Activated T-helper 9 cell treated with anti-CD3 and anti-CD28 coated beads, Interleukin-2, amount 50 U/mL, for 16 hours (primary cell): ENCODE data around the gene NRDE2.
"Not testable (repeated sequence)": the region's sequence is repeated elsewhere in the genome, so short reads cannot be mapped to it uniquely, and the experiment has no call there.

Experiments
- DNase-seq: peaks from one replicate; pipeline ENCODE4 v3.0.0-alpha.2; 2020; ENCODE audit warnings: low read depth

Gene NRDE2

DNA sequence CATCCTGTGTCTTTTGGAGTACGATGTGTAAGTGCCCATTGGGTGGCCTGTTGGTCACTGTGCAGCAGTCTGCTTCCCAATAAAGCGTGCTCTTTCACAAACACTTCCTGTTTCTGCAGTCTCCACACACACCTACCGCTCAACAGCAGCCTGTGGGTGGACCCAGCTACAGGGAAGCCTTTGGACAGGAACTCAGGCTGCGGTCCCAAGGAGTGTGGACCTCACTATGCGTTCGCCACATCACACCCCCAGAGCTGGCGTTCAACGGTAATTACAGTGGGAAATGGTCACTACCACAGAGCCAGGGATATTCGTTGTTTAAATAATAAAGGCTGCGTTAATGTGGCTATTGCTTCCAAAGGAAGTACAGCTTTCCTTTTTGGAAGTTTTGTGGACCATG is 59.2 kb downstream of the NRDE2 start:
- DNase-seq: no peak

DNA sequence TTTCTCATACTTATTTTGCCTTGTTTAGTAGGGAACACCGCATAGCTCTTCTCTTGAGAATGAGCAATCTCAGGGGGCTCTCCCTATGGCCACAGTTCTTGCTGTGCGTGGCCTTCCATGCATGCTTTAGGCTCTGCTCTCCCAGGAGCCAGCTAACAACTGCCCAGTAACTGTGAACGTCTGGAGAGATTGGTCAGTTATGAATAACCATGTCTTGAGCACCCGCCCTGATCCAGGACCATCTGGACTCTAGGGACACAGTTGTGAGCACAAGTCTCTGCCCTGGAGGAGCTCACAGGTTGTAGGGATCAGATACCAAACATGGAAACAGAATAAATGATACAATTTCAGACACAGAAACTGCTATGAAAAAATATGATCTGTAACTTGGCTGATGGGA is 63.3 kb downstream of the NRDE2 start:
- no peak for DNase-seq

DNA sequence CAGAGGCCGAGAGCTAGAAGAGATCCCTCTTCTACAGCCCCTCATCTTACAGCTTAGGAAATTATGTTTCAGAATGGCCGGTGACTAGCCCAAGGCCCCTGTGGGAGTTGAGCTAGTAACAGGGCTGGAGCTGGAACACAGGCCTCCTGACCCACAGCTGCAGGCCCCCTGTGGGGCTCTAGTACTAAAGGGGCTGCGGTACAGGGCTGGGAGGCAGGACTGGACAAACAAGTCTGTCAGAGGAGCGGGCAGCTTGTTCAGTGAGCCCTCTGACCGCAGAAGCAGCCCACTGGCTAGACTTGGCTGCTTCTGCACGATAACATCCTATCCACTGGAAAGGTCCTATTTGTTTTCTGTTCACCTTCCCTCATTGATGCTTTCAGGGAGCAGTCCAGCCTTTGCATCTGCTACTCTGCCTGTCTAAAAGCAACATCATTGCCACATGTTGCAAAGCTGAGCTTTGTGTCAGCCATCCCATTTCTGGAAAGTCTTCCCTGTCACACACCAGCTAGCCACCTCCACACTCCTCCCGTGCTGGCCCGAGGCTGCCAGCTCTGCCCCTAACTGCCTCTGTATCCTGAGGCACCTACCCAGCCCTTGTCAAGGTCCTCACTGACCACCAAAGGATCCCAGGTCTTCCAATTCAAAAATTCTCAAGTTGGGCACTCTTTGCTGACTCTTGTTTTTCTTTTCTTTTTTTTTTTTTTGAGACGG is 65.1 kb downstream of the NRDE2 start:
- no peak for DNase-seq

DNA sequence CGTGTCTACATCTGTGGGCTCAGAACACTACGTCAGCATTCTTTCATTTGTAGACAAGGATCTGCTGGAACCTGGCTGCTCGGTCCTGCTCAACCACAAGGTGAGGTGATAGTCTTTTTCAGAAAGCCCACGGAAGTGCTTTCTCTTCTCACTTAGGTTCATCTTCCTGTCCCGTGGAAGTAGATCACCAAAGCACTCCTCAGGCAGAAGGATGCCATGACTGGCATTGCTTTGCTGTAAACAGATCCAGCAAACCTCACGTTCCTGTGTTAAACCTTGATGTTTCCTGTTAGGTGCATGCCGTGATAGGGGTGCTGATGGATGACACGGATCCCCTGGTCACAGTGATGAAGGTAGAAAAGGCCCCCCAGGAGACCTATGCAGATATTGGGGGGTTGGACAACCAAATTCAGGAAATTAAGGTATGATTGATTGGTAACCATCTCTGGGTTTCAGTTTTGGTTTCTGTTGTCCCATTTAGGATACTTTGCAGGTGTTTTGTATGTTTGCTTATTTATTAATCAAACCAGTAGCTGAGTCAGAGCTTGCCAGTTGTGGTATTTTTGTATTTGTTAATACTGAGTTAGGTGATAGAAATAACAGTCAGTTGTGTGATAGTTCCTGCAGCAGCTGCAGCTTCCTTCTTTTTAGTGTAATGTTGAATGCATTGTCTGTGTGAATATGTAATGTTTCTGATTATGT is 67.8 kb downstream of the NRDE2 start:
- DNase-seq: no peak

DNA sequence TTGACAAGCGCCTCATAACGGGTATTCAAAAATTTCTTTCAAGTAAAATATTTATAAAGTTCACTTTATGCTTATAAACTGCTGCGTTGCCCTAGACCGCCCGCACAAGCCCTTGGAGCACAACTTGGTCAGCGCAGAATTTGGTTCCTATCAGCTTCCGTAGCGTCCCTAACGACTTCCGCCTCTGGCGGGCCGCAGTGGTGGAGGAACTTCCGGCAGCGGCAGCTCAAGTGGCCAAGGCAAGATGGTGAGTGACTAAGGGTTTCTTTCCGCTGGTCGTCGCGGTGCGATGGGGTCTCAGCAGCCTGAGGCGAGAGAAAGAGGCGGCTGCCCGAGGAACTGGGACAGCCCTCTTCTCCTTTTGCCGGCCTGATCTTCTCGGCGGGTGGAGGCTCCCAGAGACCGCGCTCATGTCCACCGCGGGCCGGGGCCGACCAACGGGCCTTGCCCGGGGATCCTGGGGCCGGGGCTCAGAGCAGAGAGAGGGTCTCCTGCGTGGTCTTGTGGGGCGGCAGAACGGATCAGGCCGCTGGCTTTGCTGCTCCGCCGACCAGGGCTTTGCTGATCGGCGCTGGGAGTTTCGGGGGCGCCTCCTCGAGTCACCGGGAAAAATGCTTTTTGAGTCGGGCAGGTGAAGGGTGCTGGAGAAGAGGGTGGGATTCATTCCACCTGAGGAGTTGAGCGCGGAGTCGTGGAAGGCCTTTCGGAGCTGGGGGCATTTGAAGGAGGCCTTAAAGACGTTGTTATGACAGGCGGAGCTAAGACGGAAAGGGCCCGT is 75.2 kb downstream of the NRDE2 start, which contains the start of gene PSMC1:
PSMC1 (plus strand) TSS at position 200 of the 778 bp plus-strand sequence; CDS start at position 245, 45 bp downstream.
- DNase-seq: peak; percentile 77

DNA sequence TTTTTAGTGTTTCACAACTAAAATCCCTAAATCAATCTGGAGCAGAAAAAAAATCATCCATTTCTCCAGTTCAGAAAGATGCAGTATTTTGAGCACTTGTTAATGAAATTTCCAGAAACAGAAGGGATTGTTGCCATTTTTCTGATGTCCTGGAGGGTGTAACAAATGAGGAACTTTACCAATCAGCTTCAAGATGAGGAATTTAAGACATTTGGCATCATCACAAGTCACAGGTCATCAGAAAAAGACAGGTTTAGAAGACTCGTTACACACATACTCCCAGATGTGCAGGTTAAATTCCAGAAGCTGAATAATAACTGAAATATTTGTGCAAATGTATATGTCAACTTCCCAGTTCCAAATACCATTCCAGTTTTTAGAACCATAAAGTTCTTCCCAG is 75.9 kb downstream of the NRDE2 start:
- DNase-seq: no peak

DNA sequence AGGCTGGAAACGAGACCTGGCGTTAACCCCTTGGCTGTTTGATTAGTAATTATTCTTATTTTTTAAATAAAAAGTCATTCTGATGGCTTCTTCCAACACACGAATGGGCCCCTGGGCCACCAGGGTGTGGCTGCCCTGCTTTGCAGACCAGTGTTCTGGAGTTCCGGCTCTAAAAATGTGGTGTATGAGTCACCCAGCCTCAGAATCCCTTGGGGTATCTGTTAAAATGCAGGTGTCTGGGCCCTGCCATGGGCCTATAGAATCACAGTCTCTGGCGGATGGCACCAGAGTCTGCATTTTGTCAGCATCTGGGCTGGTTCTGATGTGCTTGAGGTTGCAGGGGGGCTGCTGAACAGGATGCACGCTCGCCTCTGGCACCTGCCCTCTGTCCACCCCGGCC is 77.9 kb downstream of the NRDE2 start:
- DNase-seq: no peak

DNA sequence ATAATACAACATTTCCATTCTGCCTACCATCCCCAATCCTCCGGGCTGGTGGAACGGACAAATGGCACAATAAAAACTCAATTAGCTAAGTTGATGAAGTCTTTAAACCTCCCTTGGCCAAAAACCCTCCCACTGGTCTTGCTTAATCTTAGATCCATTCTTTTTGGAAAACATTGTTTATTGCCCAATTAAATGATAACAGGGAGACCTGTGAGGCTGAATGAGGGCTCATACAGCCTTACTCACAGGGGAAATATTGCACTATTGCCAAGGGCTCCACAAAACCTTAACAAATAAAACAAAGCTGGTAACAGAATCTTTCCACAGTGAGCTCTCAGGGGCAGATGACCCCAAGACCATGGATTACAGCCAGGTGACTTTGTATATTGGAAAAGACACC is 83.1 kb downstream of the NRDE2 start:
- DNase-seq: no peak

DNA sequence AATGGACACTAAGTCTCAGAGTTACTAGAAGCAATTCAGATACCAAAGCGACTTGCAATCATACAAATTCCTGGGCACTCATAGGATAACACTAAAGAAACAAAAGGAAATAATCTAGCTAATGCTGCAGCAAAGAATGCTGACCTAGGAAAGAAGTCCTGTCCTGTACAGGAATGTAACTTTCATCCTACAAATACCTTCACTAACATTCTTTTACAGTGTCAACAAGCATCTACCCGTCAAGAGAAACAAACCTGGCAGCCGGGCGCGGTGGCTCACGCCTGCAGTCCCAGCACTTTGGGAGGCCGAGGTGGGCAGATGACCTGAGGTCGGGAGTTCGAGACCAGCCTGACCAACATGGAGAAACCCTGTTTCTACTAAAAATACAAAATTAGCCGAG is 84.3 kb downstream of the NRDE2 start:
- DNase-seq: not testable (repeated sequence)

DNA sequence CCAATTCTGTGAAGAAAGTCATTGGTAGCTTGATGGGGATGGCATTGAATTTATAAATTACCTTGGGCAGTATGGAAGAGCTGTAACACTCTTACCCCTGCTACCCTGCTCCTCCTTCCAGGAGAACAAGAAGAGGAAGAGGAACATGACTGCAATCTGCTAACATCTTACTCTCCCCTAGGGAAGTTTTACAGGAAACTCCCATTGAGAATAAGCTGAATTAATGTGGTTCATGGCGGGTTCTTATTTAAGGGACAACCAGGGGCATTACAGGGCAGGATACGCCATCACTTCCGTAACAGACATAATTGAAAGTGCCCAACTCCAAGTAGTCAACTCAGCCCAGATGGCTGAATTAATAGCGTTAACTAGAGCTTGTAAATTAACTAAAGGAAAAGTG is 84.8 kb downstream of the NRDE2 start:
- DNase-seq: no peak

DNA sequence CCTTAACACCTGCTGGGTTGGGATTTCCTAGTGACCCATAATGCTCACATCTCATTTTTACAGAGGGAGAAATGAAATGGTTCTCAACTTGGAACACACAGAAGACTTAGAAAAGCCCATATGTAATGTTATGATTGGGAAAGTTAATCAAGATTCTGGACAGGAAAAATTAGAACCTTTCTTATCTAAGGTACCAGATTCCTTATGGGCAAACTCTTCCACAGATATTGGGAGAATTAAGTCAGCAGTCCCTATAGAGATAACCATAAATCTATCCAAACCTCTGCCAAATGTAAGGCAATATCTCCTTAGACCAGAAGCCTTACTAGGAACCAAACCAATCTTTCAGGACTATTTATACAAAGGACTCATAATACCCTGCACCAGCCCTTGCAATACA is 89.3 kb downstream of the NRDE2 start:
- no peak for DNase-seq

DNA sequence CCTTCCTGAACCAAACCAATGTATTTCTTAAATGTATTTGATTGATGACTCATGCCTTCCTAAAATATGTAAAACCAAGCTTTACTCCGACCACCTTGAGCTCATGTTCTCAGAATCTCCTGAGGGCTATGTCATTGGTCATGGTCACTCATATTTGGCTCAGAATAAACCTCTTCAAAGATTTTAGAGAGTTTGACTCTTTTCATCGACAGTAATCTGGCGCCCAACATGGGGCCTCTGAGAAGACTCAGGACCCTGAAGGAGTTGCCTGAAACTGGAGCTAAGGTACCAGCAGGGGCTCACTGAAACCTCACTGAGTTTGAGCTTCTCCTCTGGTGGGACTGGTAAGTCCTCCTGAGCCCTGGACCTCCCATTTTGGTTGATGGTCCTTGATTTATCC is 92.6 kb downstream of the NRDE2 start:
- no peak for DNase-seq

DNA sequence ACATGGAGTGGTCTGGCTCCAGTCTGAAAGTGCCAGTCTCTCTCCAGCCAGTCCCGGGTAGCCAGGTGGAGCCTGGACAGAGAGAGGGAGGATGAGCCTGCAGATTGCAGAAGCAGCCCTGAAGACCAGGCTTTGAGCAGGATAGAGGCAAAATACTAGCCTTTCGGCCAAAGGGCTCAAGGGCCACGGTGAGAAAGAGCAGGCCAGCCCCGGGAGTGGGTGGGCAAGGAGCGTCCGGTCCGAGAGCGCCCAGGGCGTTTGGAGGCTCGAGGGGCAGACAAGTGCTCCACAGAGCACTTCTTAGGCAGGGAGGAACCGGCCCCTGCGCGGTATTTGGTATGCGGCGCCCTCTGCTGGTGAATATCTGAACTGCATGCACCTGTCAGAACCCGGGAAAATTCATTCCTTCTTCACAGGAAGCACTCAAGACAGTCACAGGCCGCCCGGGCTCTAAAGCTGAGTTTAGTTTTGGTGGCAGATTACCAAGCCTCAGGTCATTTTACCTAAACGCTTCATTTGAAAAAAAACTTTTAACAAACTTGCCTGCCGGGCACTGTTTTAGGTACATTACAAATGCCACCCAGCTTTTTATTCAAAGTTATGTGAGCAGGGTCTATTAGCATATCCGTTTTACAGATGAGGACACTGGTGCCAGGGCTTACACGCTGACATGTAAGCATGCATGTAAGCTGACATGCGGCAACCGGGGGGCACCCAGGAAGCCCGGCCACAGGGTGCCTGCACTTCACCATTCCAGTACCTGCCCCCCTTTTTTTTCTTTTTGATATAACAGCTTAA is 96.4 kb downstream of the NRDE2 start:
- peak; percentile 46 for DNase-seq

DNA sequence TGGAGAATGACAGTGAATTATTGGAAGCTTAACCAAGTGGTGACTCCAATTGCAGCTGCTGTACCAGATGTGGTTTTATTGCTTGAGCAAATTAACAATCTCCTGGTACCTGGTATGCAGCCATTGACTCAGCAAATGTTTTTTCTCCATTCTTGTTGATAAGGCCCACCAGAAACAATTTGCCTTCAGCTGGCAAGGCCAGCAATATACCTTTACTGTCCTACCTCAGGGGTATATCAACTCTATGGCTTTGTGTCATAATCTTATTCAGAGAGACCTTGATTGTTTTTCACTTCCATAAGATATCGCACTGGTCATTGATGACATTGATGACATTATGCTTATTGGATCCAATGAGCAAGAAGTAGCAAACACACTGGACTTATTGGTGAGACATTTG is 101.8 kb downstream of the NRDE2 start:
- not testable (repeated sequence) for DNase-seq

DNA sequence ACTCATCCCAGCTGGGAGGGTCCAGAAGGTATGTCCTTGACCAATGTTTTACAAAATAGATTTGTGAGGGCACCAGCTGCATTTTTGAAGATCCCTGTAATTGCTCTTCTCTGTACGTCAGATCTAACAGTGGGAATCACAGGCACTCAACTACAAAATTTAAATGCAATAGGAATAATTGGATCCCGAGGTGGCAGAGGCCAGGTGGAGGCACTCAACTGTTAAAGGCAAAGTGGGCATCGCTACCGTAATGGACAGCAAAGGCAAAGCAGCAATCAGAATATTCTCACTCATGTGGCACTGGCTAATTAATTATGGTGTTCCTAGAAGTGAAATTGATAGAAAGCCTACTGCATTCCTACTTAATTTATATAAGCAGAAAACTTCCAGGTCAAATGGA is 103.3 kb downstream of the NRDE2 start:
- no peak for DNase-seq
